Endodermal cell (in vitro differentiated cells): ENCODE measurements around the gene ENSA. TPM values are rescaled to one million over a fixed set of nuclear protein-coding genes. Genes with fewer than 3 reads are reported as not detected.

Experiments used
- DNase-seq: peaks from one replicate; pipeline ENCODE4 v3.0.0-alpha.2; 2017
- H3K27ac ChIP-seq: 2 replicates; pipeline ENCODE4 v1.5.1; 2013; ENCODE audit warnings: mild to moderate bottlenecking, low read depth, low read length, moderate library complexity
- H3K27me3 ChIP-seq: 2 replicates; pipeline ENCODE4 v1.6.1; 2013; ENCODE audit warnings: mild to moderate bottlenecking, low read length, moderate library complexity; ENCODE audit not compliant: insufficient read depth, control insufficient read depth, poor library complexity, severe bottlenecking
- H3K36me3 ChIP-seq: 2 replicates; pipeline ENCODE4 v1.7.0; 2013; ENCODE audit warnings: mild to moderate bottlenecking, low read length, moderate library complexity; ENCODE audit not compliant: control insufficient read depth, insufficient read depth
- H3K4me1 ChIP-seq: one replicate; pipeline ENCODE4 v1.7.0; 2013; ENCODE audit warnings: low read length; ENCODE audit not compliant: control insufficient read depth, insufficient read depth
- H3K4me3 ChIP-seq: 2 replicates; pipeline ENCODE4 v1.5.1; 2013; ENCODE audit warnings: mild to moderate bottlenecking, low read length, moderate library complexity
- H3K9ac ChIP-seq: 2 replicates; pipeline ENCODE4 v1.6.1; 2013; ENCODE audit warnings: mild to moderate bottlenecking, low read length, moderate library complexity; ENCODE audit not compliant: poor library complexity, severe bottlenecking; ENCODE audit errors: extremely low read depth
- H3K9me3 ChIP-seq: 2 replicates; pipeline ENCODE4 v1.6.1; 2013; ENCODE audit warnings: mild to moderate bottlenecking, low read length, moderate library complexity; ENCODE audit not compliant: control insufficient read depth
- H3K27ac Mint-ChIP-seq: 2 replicates; pipeline ENCODE4 v1.8.0; 2020; ENCODE audit warnings: mixed read lengths
- H3K27me3 Mint-ChIP-seq: 2 replicates; pipeline ENCODE4 v1.8.0; 2021; ENCODE audit warnings: mild to moderate bottlenecking, mixed read lengths; ENCODE audit not compliant: insufficient read depth
- H3K36me3 Mint-ChIP-seq: 2 replicates; pipeline ENCODE4 v1.8.0; 2020; ENCODE audit warnings: low read depth, mixed read lengths
- H3K4me1 Mint-ChIP-seq: 2 replicates; pipeline ENCODE4 v1.8.0; 2020; ENCODE audit warnings: mixed read lengths
- H3K4me3 Mint-ChIP-seq: 2 replicates; pipeline ENCODE4 v1.8.0; 2020; ENCODE audit warnings: mild to moderate bottlenecking, moderate library complexity, mixed read lengths
- H3K9me3 Mint-ChIP-seq: 2 replicates; pipeline ENCODE4 v1.8.0; 2020; ENCODE audit warnings: mild to moderate bottlenecking, mixed read lengths
- WGBS, 2 experiments: methylation state at CpG; one replicate each; pipeline versions ENCODE4 v1.1.5 to v1.1.7; 2013; ENCODE audit warnings: missing lambda C conversion rate in 2 of 2, mixed read lengths in 1 of 2; ENCODE audit not compliant: insufficient coverage in 1 of 2, insufficient read length in 1 of 2; 5-methylcytosine and 5-hydroxymethylcytosine counted together
- long read RNA-seq, 4 experiments: library from polyadenylated mRNA in 2 of 4; library from RNA in 1 of 4; library from capped mRNA in 1 of 4; stranded (forward) in 3 of 4; unstranded in 1 of 4; transcript quantifications; one replicate each; pipeline ENCODE4 v2.0.0, GENCODE V29; 2020 to 2021; ENCODE audit warnings: inconsistent platforms in 1 of 4
- polyA plus RNA-seq, 2 experiments: library from polyadenylated mRNA; stranded (reverse); fragments of 50-300 nt; gene quantifications; one replicate each; pipeline ENCODE4 v1.2.3, GENCODE V29; 2013
- total RNA-seq, 2 donors: library from RNA; stranded (reverse); fragmentation: NEBNext Ultra II Directional in 1 of 2; extraction: Animal tissue kit (Norgen Biotek cat#: 25700) in 1 of 2; gene quantifications; 2 replicates in 1 of 2; 3 replicates in 1 of 2; pipeline ENCODE4 v1.2.1, GENCODE V29; 2021
- TF ChIP-seq, protein P1 (sequence below): fragments of 200-600 bp; sonication (generic); conservative IDR thresholded peaks from 2 replicates; pipeline ENCODE4 v1.5.0; 2021; ENCODE audit warnings: antibody characterized with exemption, mild to moderate bottlenecking

Gene ENSA, protein sequence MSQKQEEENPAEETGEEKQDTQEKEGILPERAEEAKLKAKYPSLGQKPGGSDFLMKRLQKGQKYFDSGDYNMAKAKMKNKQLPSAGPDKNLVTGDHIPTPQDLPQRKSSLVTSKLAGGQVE
- total RNA-seq = 100 to 1,000 TPM; 266 to 364 TPM
- polyA plus RNA-seq (2013, experiment 1 of 2) = 140 TPM
- 146 TPM for polyA plus RNA-seq (2013, experiment 2 of 2)
- long read RNA-seq, experiment 1, transcript ENSA-208 (4 exons, 2,085 nt) = major isoform, 73 of 139 reads
- long read RNA-seq, experiment 1, transcript ENSA-205 (4 exons, 792 nt) = minor isoform, 12 of 139 reads
- long read RNA-seq, experiment 1, transcript ENSA-201 (3 exons, 2,818 nt) = minor isoform, 8 of 139 reads
- long read RNA-seq, experiment 1, partial matches to known transcripts = 17 of 139 reads
- long read RNA-seq, experiment 1, other reads (novel, unspliced or antisense) = 25 of 139 reads
- long read RNA-seq, experiment 2, transcript ENSA-201 (3 exons, 2,818 nt) = minor isoform, 67 of 307 reads
- long read RNA-seq, experiment 2, transcript ENSA-214 (3 exons, 1,369 nt) = minor isoform, 18 of 307 reads
- long read RNA-seq, experiment 2, transcript ENSA-205 (4 exons, 792 nt) = minor isoform, 30 of 307 reads
- long read RNA-seq, experiment 2, transcript ENSA-208 (4 exons, 2,085 nt) = major isoform, 147 of 307 reads
- long read RNA-seq, experiment 2, partial matches to known transcripts = 4 of 307 reads
- long read RNA-seq, experiment 2, other reads (novel, unspliced or antisense) = 33 of 307 reads
- long read RNA-seq, experiment 3, transcript ENSA-214 (3 exons, 1,369 nt) = minor isoform, 34 of 438 reads
- long read RNA-seq, experiment 3, transcript ENSA-205 (4 exons, 792 nt) = minor isoform, 19 of 438 reads
- long read RNA-seq, experiment 3, transcript ENSA-208 (4 exons, 2,085 nt) = minor isoform, 169 of 438 reads
- long read RNA-seq, experiment 3, transcript ENSA-201 (3 exons, 2,818 nt) = major isoform, 180 of 438 reads
- long read RNA-seq, experiment 3, partial matches to known transcripts = 3 of 438 reads
- long read RNA-seq, experiment 3, other reads (novel, unspliced or antisense) = 22 of 438 reads
- long read RNA-seq, experiment 4, transcript ENSA-202 (5 exons, 633 nt) = minor isoform, 13 of 700 reads
- long read RNA-seq, experiment 4, transcript ENSA-201 (3 exons, 2,818 nt) = minor isoform, 36 of 700 reads
- long read RNA-seq, experiment 4, transcript ENSA-205 (4 exons, 792 nt) = minor isoform, 106 of 700 reads
- long read RNA-seq, experiment 4, transcript ENSA-208 (4 exons, 2,085 nt) = major isoform, 482 of 700 reads
- long read RNA-seq, experiment 4, partial matches to known transcripts = 10 of 700 reads
- long read RNA-seq, experiment 4, other reads (novel, unspliced or antisense) = 33 of 700 reads

DNA sequence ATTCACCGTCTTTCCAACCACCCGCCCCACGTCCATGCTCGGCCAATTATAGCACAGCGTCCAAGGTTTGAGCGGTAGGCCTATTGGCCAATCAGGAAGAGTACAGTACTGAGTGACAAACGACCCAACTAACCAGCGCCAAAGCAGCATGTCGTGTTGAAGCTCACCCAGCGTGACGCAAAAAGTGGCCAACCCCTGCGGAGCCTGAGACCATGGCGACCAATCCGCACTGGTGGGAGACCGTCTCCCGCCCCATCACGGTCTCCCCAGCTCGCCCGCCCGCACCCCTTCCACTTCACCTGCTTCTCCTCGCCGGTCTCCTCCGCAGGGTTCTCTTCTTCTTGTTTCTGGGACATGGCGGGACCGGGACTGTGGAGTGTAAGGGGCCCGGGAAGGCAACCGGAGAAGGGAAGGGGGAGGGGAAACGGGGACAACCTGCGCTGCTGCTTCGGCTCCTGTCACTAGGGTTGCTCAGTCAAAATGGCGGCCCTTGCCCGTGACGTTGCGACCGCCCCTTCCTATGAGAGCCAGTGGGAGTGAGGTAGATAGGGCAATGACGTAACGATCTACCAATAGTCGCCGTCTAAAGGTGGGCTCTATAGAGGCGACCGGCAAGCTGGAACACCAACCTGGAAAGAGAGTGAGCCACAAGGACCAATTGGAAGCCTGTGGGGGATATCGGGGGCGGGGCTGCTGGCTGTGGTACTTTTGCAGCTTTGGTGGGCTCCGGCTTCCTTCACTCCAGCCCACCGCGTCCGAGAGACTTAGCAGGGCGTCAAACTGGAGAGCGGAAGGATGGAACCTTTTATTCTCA is at the start of gene ENSA:
ENSA (minus strand) TSS at position 498 of the 814 bp plus-strand sequence; CDS start at position 356, 142 bp downstream.
- no peaks in the 10 kb centered on the region for H3K27me3 Mint-ChIP-seq
- H3K4me3 Mint-ChIP-seq = no peak within 1 kb of the TSS
- peaks cover 28% of the 10 kb centered on the region for H3K36me3 Mint-ChIP-seq
- Histone ChIP-seq H3K27ac (peak within 1 kb of the TSS; percentile 98), H3K4me1 (peaks cover 18% of the 10 kb centered on the region), H3K4me3 (peak within 1 kb of the TSS; percentile 99), H3K36me3 (peaks cover 31% of the 10 kb centered on the region), H3K9me3 (no peaks in the 10 kb centered on the region), H3K9ac (peak within 1 kb of the TSS; percentile 94), H3K27me3 (no peaks in the 10 kb centered on the region)
- WGBS, 2 experiments = 0 to 1% methylated on average over 22 to 46 of the region's 49 CpGs
- TF ChIP-seq, protein P1, sequence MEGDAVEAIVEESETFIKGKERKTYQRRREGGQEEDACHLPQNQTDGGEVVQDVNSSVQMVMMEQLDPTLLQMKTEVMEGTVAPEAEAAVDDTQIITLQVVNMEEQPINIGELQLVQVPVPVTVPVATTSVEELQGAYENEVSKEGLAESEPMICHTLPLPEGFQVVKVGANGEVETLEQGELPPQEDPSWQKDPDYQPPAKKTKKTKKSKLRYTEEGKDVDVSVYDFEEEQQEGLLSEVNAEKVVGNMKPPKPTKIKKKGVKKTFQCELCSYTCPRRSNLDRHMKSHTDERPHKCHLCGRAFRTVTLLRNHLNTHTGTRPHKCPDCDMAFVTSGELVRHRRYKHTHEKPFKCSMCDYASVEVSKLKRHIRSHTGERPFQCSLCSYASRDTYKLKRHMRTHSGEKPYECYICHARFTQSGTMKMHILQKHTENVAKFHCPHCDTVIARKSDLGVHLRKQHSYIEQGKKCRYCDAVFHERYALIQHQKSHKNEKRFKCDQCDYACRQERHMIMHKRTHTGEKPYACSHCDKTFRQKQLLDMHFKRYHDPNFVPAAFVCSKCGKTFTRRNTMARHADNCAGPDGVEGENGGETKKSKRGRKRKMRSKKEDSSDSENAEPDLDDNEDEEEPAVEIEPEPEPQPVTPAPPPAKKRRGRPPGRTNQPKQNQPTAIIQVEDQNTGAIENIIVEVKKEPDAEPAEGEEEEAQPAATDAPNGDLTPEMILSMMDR = no peak
- H3K27ac Mint-ChIP-seq = no peak within 1 kb of the TSS
- peaks cover 62% of the 10 kb centered on the region for H3K4me1 Mint-ChIP-seq
- no peaks in the 10 kb centered on the region for H3K9me3 Mint-ChIP-seq
- peak; percentile 99 for DNase-seq

DNA sequence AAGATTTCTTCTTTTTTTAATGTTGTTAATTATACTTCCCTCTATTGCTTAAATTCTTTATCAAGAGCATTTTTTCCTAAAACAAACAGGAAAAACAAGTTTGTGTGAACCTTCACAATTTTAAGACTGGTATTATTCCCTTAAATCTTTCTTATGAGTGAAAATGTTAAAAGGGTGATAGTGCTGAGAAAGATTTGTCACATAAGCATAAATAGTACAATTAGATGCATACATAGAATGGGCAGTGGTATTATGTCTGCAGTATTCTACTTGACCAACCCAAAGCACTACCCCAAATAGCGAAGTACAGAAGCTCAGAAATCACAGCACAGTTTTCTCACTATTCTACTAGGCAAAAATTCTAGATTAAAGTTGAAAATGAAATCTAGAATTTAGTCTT is 49.6 kb upstream of the ENSA start:
- no peaks in the 10 kb centered on the region for H3K27me3 Mint-ChIP-seq
- TF ChIP-seq, protein P1 = no peak
- Histone ChIP-seq H3K9ac (no peak overlapping the region), H3K27ac (no peak overlapping the region), H3K27me3 (no peaks in the 10 kb centered on the region), H3K36me3 (peaks cover 33% of the 10 kb centered on the region), H3K4me1 (no peaks in the 10 kb centered on the region), H3K9me3 (no peaks in the 10 kb centered on the region), H3K4me3 (no peak overlapping the region)
- H3K4me3 Mint-ChIP-seq = no peak overlapping the region
- H3K27ac Mint-ChIP-seq = no peak overlapping the region
- peaks cover 3% of the 10 kb centered on the region for H3K4me1 Mint-ChIP-seq
- H3K9me3 Mint-ChIP-seq = no peaks in the 10 kb centered on the region
- peaks cover 44% of the 10 kb centered on the region for H3K36me3 Mint-ChIP-seq
- WGBS, 2 experiments = 91% methylated on average over 1 of the region's 1 CpG; no CpG with 5 or more reads in 1 of the 2 experiments
- DNase-seq = no peak
